GM12891 (cell line): Measurements from ENCODE around the gene SHISA9.

ENCODE experiments used
- PAX5 ChIP-seq: IDR thresholded peaks from 2 replicates; pipeline ENCODE4 v1.6.1; 2011; ENCODE audit warnings: low read length, moderate library complexity, mild to moderate bottlenecking; ENCODE audit not compliant: insufficient read depth, severe bottlenecking
- POLR2A ChIP-seq: IDR thresholded peaks from 2 replicates; pipeline ENCODE4 v1.6.1; 2011; ENCODE audit warnings: low read depth, low read length, control low read depth
- POLR2AphosphoS5 ChIP-seq: IDR thresholded peaks from 2 replicates; pipeline ENCODE4 v1.6.1; 2011; ENCODE audit warnings: low read depth, low read length, control low read depth
- SPI1 ChIP-seq: IDR thresholded peaks from 2 replicates; pipeline ENCODE4 v1.6.1; 2011; ENCODE audit warnings: low read depth, low read length, control low read depth

DNA sequence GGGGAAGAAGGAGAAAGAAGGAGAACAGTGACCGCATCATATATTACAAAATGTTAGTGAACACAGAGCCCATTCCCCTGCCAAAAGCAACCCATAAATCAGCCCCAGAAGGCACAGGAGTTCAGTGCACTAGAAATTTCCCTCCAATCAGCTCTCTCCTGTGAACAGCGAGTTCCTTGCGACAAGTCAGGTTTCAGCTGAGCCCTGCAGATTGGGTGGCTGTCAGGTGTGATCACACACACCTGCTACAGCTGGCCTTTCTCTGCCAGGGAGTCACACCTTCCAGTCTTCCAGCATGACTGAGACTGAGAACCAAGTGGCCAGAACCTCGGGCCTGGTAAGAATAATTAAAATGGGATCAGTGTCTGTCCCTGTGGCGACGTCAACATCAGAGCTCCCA lies 60.2 kb downstream of the SHISA9 start:
- TF ChIP-seq SPI1 = no peak
- TF ChIP-seq POLR2AphosphoS5 = no peak
- TF ChIP-seq POLR2A = no peak
- no peak for TF ChIP-seq PAX5
